IMR-90 (cell line): ENCODE measurements around the gene TEP1. TPM values are rescaled to one million over a fixed set of nuclear protein-coding genes. Genes with fewer than 3 reads are reported as not detected.

ENCODE experiments used
- ATAC-seq: fragments of 200-7000 bp; cut with Tn5 transposase; 2 replicates; pipeline ENCODE4 v1.9.1; 2020; ENCODE audit warnings: low read depth, mild to moderate bottlenecking, moderate library complexity
- BruUV-seq: library from RNA; stranded (reverse); fragments of 400-500 nt; replicated peaks from 2 replicates; lab custom pipeline; 2021; lab: Mats Ljungman, UMichigan
- CTCF ChIA-PET: fragments of 300-600 bp; formaldehyde crosslinking; extraction: SDS; loops from one replicate; lab custom pipeline; 2021; ENCODE audit warnings: antibody characterized with exemption; lab: Yijun Ruan, JAX
- POLR2A ChIA-PET: fragments of 300-600 bp; sonication (Branson Sonifier 250); formaldehyde crosslinking; loops from one replicate; lab custom pipeline; 2022; ENCODE audit warnings: antibody characterized with exemption; ENCODE audit not compliant: unreplicated experiment; lab: Charles Lee
- DNase-seq: peaks from one replicate; pipeline ENCODE4 v3.0.0; 2013
- H2AFZ ChIP-seq: replicated peaks from 2 replicates; pipeline ENCODE3; 2013; ENCODE audit warnings: low read length, mild to moderate bottlenecking; ENCODE audit not compliant: poor library complexity
- H2AK5ac ChIP-seq: 2 replicates; pipeline ENCODE4 v1.6.1; 2013; ENCODE audit warnings: low read depth, low read length, inconsistent platforms
- H2AK9ac ChIP-seq: replicated peaks from 2 replicates; pipeline ENCODE3; 2013; ENCODE audit warnings: mild to moderate bottlenecking, low read depth, low read length, moderate library complexity; ENCODE audit not compliant: poor library complexity
- H2BK120ac ChIP-seq: 2 replicates; pipeline ENCODE4 v1.6.1; 2013; ENCODE audit warnings: low read depth, low read length, inconsistent platforms
- H2BK15ac ChIP-seq: 3 replicates; pipeline ENCODE4 v1.6.1; 2013; ENCODE audit warnings: low read depth, low read length, inconsistent platforms
- H2BK20ac ChIP-seq: 2 replicates; pipeline ENCODE4 v1.6.1; 2013; ENCODE audit warnings: low read depth, mild to moderate bottlenecking, inconsistent platforms, low read length, moderate library complexity
- H2BK5ac ChIP-seq: 2 replicates; pipeline ENCODE4 v1.6.1; 2013; ENCODE audit warnings: mild to moderate bottlenecking, low read depth, low read length, inconsistent platforms; ENCODE audit not compliant: poor library complexity, severe bottlenecking
- H3K14ac ChIP-seq: replicated peaks from 2 replicates; pipeline ENCODE4 v1.6.1; 2013; ENCODE audit warnings: low read depth, low read length, inconsistent platforms
- H3K18ac ChIP-seq: 2 replicates; pipeline ENCODE4 v1.6.1; 2013; ENCODE audit warnings: low read depth, low read length, control low read depth
- H3K23ac ChIP-seq: 2 replicates; pipeline ENCODE4 v1.6.1; 2013; ENCODE audit warnings: low read depth, low read length, inconsistent platforms
- H3K27ac ChIP-seq: 2 replicates; pipeline ENCODE4 v1.5.1; 2013; ENCODE audit warnings: mild to moderate bottlenecking, control low read depth, low read length; ENCODE audit not compliant: insufficient read depth
- H3K27me3 ChIP-seq: 2 replicates; pipeline ENCODE4 v1.6.1; 2013; ENCODE audit warnings: low read length; ENCODE audit not compliant: control insufficient read depth, insufficient read depth
- H3K36me3 ChIP-seq: 2 replicates; pipeline ENCODE4 v1.6.1; 2013; ENCODE audit warnings: low read length, mixed read lengths; ENCODE audit not compliant: control insufficient read depth, insufficient read depth
- H3K4ac ChIP-seq: 2 replicates; pipeline ENCODE4 v1.6.1; 2013; ENCODE audit warnings: low read depth, low read length, inconsistent platforms
- H3K4me1 ChIP-seq: 2 replicates; pipeline ENCODE4 v1.6.1; 2013; ENCODE audit warnings: low read length, mixed read lengths; ENCODE audit not compliant: control insufficient read depth, insufficient read depth
- H3K4me2 ChIP-seq: 2 replicates; pipeline ENCODE4 v1.6.1; 2013; ENCODE audit warnings: low read depth, mild to moderate bottlenecking, control low read depth, low read length, moderate library complexity
- H3K4me3 ChIP-seq: 2 replicates; pipeline ENCODE4 v1.5.1; 2013; ENCODE audit warnings: low read depth, mild to moderate bottlenecking, control low read depth, low read length, moderate library complexity; ENCODE audit not compliant: insufficient read depth
- H3K56ac ChIP-seq: 2 replicates; pipeline ENCODE4 v1.6.1; 2013; ENCODE audit warnings: low read length, inconsistent platforms; ENCODE audit not compliant: insufficient read depth; ENCODE audit errors: extremely low read depth
- H3K79me1 ChIP-seq, 2 experiments: 2 replicates each; pipeline ENCODE4 v1.6.1; 2013; ENCODE audit warnings: low read length in 2 of 2, inconsistent platforms in 1 of 2, low read depth in 1 of 2
- H3K9ac ChIP-seq: 2 replicates; pipeline ENCODE4 v1.6.1; 2013; ENCODE audit warnings: low read depth, low read length, control low read depth
- H3K9me1 ChIP-seq: 2 replicates; pipeline ENCODE4 v1.6.1; 2013; ENCODE audit warnings: low read length, inconsistent platforms; ENCODE audit not compliant: insufficient read depth
- H3K9me3 ChIP-seq: 2 replicates; pipeline ENCODE4 v1.6.1; 2013; ENCODE audit warnings: low read length; ENCODE audit not compliant: control insufficient read depth, insufficient read depth
- H4K20me1 ChIP-seq: 2 replicates; pipeline ENCODE4 v1.6.1; 2013; ENCODE audit warnings: low read length, inconsistent platforms; ENCODE audit not compliant: insufficient read depth
- H4K5ac ChIP-seq: 2 replicates; pipeline ENCODE4 v1.6.1; 2013; ENCODE audit warnings: mild to moderate bottlenecking, low read depth, low read length, control low read depth
- H4K8ac ChIP-seq, 2 experiments: 2 replicates each; pipeline ENCODE4 v1.6.1; 2013; ENCODE audit warnings: low read depth in 2 of 2, low read length in 2 of 2, control low read depth in 1 of 2, inconsistent platforms in 1 of 2
- H4K91ac ChIP-seq: 2 replicates; pipeline ENCODE4 v1.6.1; 2013; ENCODE audit warnings: low read depth, low read length, inconsistent platforms; ENCODE audit not compliant: insufficient read depth
- CEBPB ChIP-seq: IDR thresholded peaks from 2 replicates; pipeline ENCODE4 v1.6.1; 2012; ENCODE audit warnings: low read depth, low read length, improper control_type of control experiment
- CTCF ChIP-seq: conservative IDR thresholded peaks from 2 replicates; pipeline ENCODE4 v1.5.1; 2012; ENCODE audit warnings: mild to moderate bottlenecking, low read depth, low read length, improper control_type of control experiment
- MAFK ChIP-seq: IDR thresholded peaks from 2 replicates; pipeline ENCODE4 v1.6.1; 2012; ENCODE audit warnings: low read depth, low read length, improper control_type of control experiment
- MAZ ChIP-seq: IDR thresholded peaks from 2 replicates; pipeline ENCODE4 v1.6.1; 2012; ENCODE audit warnings: low read depth, mild to moderate bottlenecking, low read length, improper control_type of control experiment, moderate library complexity, borderline replicate concordance
- MXI1 ChIP-seq: IDR thresholded peaks from 2 replicates; pipeline ENCODE4 v1.6.1; 2012; ENCODE audit warnings: low read depth, mild to moderate bottlenecking, low read length, moderate library complexity, borderline replicate concordance
- NFE2L2 ChIP-seq: fragments of 150-350 bp; IDR thresholded peaks from 2 replicates; pipeline ENCODE4 v1.6.1; 2016; ENCODE audit warnings: low read depth, mild to moderate bottlenecking, low read length
- POLR2A ChIP-seq: IDR thresholded peaks from 2 replicates; pipeline ENCODE4 v1.6.1; 2012; ENCODE audit warnings: mild to moderate bottlenecking, low read depth, low read length
- RCOR1 ChIP-seq: IDR thresholded peaks from 2 replicates; pipeline ENCODE4 v1.6.1; 2012; ENCODE audit warnings: mild to moderate bottlenecking, low read length, improper control_type of control experiment; ENCODE audit not compliant: insufficient replicate concordance
- USF2 ChIP-seq: fragments of 150-350 bp; IDR thresholded peaks from 2 replicates; pipeline ENCODE4 v1.6.1; 2017; ENCODE audit warnings: mild to moderate bottlenecking, antibody characterized with exemption, low read length, low read depth
- WGBS, 2 experiments: methylation state at CpG; one replicate each; pipeline versions ENCODE4 v1.1.5 to v1.1.7; 2013; ENCODE audit warnings: missing lambda C conversion rate in 2 of 2; ENCODE audit not compliant: insufficient read length in 1 of 2; ENCODE audit errors: extremely low coverage in 2 of 2; 5-methylcytosine and 5-hydroxymethylcytosine counted together
- dilution Hi-C: fragments of 300-500 bp; cut with HindIII; formaldehyde crosslinking; loops from one replicate; pipeline ENCODE4 v1.14.3; 2018; ENCODE audit warnings: low sequenced_read_pairs; ENCODE audit not compliant: unreplicated experiment
- in situ Hi-C: fragments of 300-500 bp; cut with MboI; formaldehyde crosslinking; loops from 3 replicates; pipeline ENCODE4 v1.14.3; 2019; ENCODE audit warnings: low sequenced_read_pairs, inconsistent platforms, mixed read lengths
- intact Hi-C: fragments of 100-400 bp; cut with micrococcal nuclease; formaldehyde crosslinking; loops from 2 replicates; pipeline ENCODE4 v1.10.0; 2022
- polyA plus RNA-seq, 3 experiments: library from polyadenylated mRNA; depleted of rRNA; stranded (reverse); fragments of >200 nt; gene quantifications; 2 replicates each; pipeline ENCODE4 v1.2.3, GENCODE V29; 2012; ENCODE audit warnings: low replicate concordance in 1 of 3
- total RNA-seq: library from RNA; depleted of rRNA; stranded (reverse); fragments of >200 nt; gene quantifications from 2 replicates; pipeline ENCODE4 v1.2.3, GENCODE V29; 2012

Gene TEP1
- total and polyA plus RNA-seq, 2 of the 4 experiments (the other 2 are of a cell fraction) = 10.7 to 12.4 TPM

- Histone ChIP-seq H2AK9ac (no peak overlapping the region), H3K27me3 (no peaks in the 10 kb centered on the region), H3K14ac (no peak overlapping the region), H3K36me3 (peaks cover 4% of the 10 kb centered on the region; the same call in 1 of the 2 replicates), H2BK15ac (no peak overlapping the region), H2BK20ac (no peak overlapping the region), H4K5ac (no peak overlapping the region), H3K18ac (no peak overlapping the region), H3K4me3 (no peak overlapping the region), H3K9ac (no peak overlapping the region), H3K23ac (no peak overlapping the region), H3K4ac (no peak overlapping the region), H3K9me1 (no peaks in the 10 kb centered on the region), H3K79me1 (peaks cover 4 to 18% of the 10 kb centered on the region in 2 experiments; a peak in 3 of 4 replicates), H2BK120ac (no peak overlapping the region), H3K4me2 (no peak overlapping the region), H3K4me1 (no peaks in the 10 kb centered on the region), H2AK5ac (no peak overlapping the region), H3K56ac (no peak overlapping the region), H2BK5ac (no peak overlapping the region), H4K91ac (no peak overlapping the region), H2AFZ (no peak overlapping the region), H3K27ac (no peak overlapping the region), H4K20me1 (no peaks in the 10 kb centered on the region), H4K8ac (no peak overlapping the region), H3K9me3 (no peaks in the 10 kb centered on the region)
- TF ChIP-seq MAZ = no peak
- no peak for TF ChIP-seq NFE2L2
- TF ChIP-seq MAFK = no peak
- no peak for TF ChIP-seq RCOR1
- TF ChIP-seq CEBPB = peak; percentile 42; the same call in 1 of the 2 replicates
- TF ChIP-seq USF2 = no peak
- no peak for TF ChIP-seq CTCF
- TF ChIP-seq POLR2A = no peak
- no peak for TF ChIP-seq MXI1
- POLR2A ChIA-PET = no interaction called here
- CTCF ChIA-PET = no interaction called here
- DNase-seq = no peak
- in situ Hi-C loops = loop anchor here (25.0 kb wide), 2 partner anchors 656 to 756 kb away; partner anchors contain the start of genes METTL17, SLC39A2 and ZNF219
- dilution Hi-C loops = no loop called here
- intact Hi-C loops = no loop called here
- WGBS, 2 experiments = no CpG with 5 or more reads among the region's 2 CpGs
- no TSS peak for BruUV-seq
- ATAC-seq = no peak
These were observed 82.2 kb downstream of the TEP1 start for GRCh38 chr14:20331053-20331613.
